ENCODE results near the gene SPATA24. TPM values are rescaled to one million over a fixed set of nuclear protein-coding genes. Genes with fewer than 3 reads are reported as not detected.
"Not testable (repeated sequence)": the region's sequence is repeated elsewhere in the genome, so short reads cannot be mapped to it uniquely, and the experiment has no call there.

Gene SPATA24
- total RNA-seq, 2 experiments from 2014 or later = 4.6 to 5.9 TPM

- H3K27ac Mint-ChIP-seq = no peak overlapping the region
- DNase-seq = no peak
- ChIA-PET POLR2A (interaction anchor here (0.6 kb wide), 1 partner anchor 71 kb away, joined by 4 read pairs; no protein-coding TSS in a partner anchor), CTCF (interaction anchor here (0.6 to 1.1 kb wide), 3 partner anchors 23 to 137 kb away, joined by 3 to 4 read pairs (median 4); no protein-coding TSS in a partner anchor)
- intact Hi-C loops (cut with DNase I, micrococcal nuclease) = loop anchor here in 1 of 2 experiments (10.0 kb wide), 1 partner anchor 544 kb away; no protein-coding TSS in a partner anchor
- H3K36me3 Mint-ChIP-seq (ENCODE audit: low read depth) = peaks cover 38% of the 10 kb centered on the region
- no peak overlapping the region for H3K4me3 Mint-ChIP-seq
- no peaks in the 10 kb centered on the region for H3K9me3 Mint-ChIP-seq (ENCODE audit: low read depth)
- ATAC-seq = no peak
- H3K4me1 Mint-ChIP-seq = peaks cover 17% of the 10 kb centered on the region
- no peaks in the 10 kb centered on the region for H3K27me3 Mint-ChIP-seq
Measured at GRCh38 chr5:139368613-139369012, 35.3 kb downstream of the SPATA24 start.

- Mint-ChIP-seq H3K4me1 (peaks cover 13% of the 10 kb centered on the region), H3K4me3 (no peak overlapping the region), H3K9me3 (ENCODE audit: low read depth) (no peaks in the 10 kb centered on the region), H3K27me3 (no peaks in the 10 kb centered on the region), H3K36me3 (ENCODE audit: low read depth) (peaks cover 33% of the 10 kb centered on the region), H3K27ac (peak overlapping the region; percentile 29)
- no peak for ATAC-seq
- ChIA-PET POLR2A (no interaction called here), CTCF (interaction anchor here (0.8 to 2.1 kb wide), 3 partner anchors 9 to 38 kb away, joined by 3 to 10 read pairs (median 3); partner anchors contain the start of gene PAIP2)
- DNase-seq = no peak
- intact Hi-C loops (cut with DNase I, micrococcal nuclease) = loop anchor here in 1 of 2 experiments (10.0 kb wide), 1 partner anchor 540 kb away; no protein-coding TSS in a partner anchor
Measured at GRCh38 chr5:139364466-139364865, 39.4 kb downstream of the SPATA24 start.

GRCh38 chr5:139363937-139364336, 40.0 kb downstream of the SPATA24 start:
- CTCF ChIA-PET = interaction anchor here (1.3 to 2.1 kb wide), 2 partner anchors 22 to 38 kb away, joined by 3 to 10 read pairs; partner anchors contain the start of gene PAIP2

GRCh38 chr5:139361835-139362429, 42.0 kb downstream of the SPATA24 start:
- DNase-seq (no peak), ATAC-seq (no peak)
- H3K27ac Mint-ChIP-seq = no peak overlapping the region
- ChIA-PET CTCF (interaction anchor here (1.0 kb wide), 2 partner anchors 11 to 28 kb away, joined by 3 read pairs; no protein-coding TSS in a partner anchor), POLR2A (no interaction called here)
- no peak overlapping the region for H3K4me3 Mint-ChIP-seq
- H3K36me3 Mint-ChIP-seq (ENCODE audit: low read depth) = peaks cover 35% of the 10 kb centered on the region
- H3K4me1 Mint-ChIP-seq = peaks cover 20% of the 10 kb centered on the region
- intact Hi-C loops (cut with DNase I, micrococcal nuclease) = loop anchor here in 1 of 2 experiments (10.0 kb wide), 1 partner anchor 537 kb away; no protein-coding TSS in a partner anchor
- no peaks in the 10 kb centered on the region for H3K27me3 Mint-ChIP-seq
- no peaks in the 10 kb centered on the region for H3K9me3 Mint-ChIP-seq (ENCODE audit: low read depth)

More at GRCh38 chr5:139363937-139364336, 40.0 kb downstream of the SPATA24 start:
- Mint-ChIP-seq H3K9me3 (ENCODE audit: low read depth) (no peaks in the 10 kb centered on the region), H3K4me3 (no peak overlapping the region), H3K4me1 (peaks cover 13% of the 10 kb centered on the region), H3K27me3 (no peaks in the 10 kb centered on the region), H3K36me3 (ENCODE audit: low read depth) (peaks cover 33% of the 10 kb centered on the region), H3K27ac (peak overlapping the region; percentile 29)
- POLR2A ChIA-PET = interaction anchor here (0.6 kb wide), 1 partner anchor 27 kb away, joined by 5 read pairs; no protein-coding TSS in a partner anchor
- DNase-seq (no peak), ATAC-seq (peak; percentile 42)
- intact Hi-C loops (cut with DNase I, micrococcal nuclease) = loop anchor here in 1 of 2 experiments (10.0 kb wide), 1 partner anchor 539 kb away; no protein-coding TSS in a partner anchor

GRCh38 chr5:139360384-139360783, 43.5 kb downstream of the SPATA24 start:
- intact Hi-C loops (cut with DNase I, micrococcal nuclease) = loop anchor here in 1 of 2 experiments (10.0 kb wide), 1 partner anchor 536 kb away; no protein-coding TSS in a partner anchor
- Mint-ChIP-seq H3K36me3 (ENCODE audit: low read depth) (peaks cover 25% of the 10 kb centered on the region), H3K27ac (no peak overlapping the region), H3K27me3 (no peaks in the 10 kb centered on the region), H3K9me3 (ENCODE audit: low read depth) (no peaks in the 10 kb centered on the region), H3K4me1 (peaks cover 24% of the 10 kb centered on the region), H3K4me3 (no peak overlapping the region)
- CTCF ChIA-PET = no interaction called here
- no peak for DNase-seq
- POLR2A ChIA-PET = no interaction called here
- ATAC-seq = no peak

- ATAC-seq (no peak), DNase-seq (no peak)
- H3K36me3 Mint-ChIP-seq (ENCODE audit: low read depth) = peaks cover 15% of the 10 kb centered on the region
- no peak overlapping the region for H3K27ac Mint-ChIP-seq
- ChIA-PET CTCF (interaction anchor here (0.7 kb wide), 1 partner anchor 16 kb away, joined by 4 read pairs; the partner anchor contains the start of gene PAIP2), POLR2A (interaction anchor here (0.6 kb wide), 1 partner anchor 10 kb away, joined by 4 read pairs; no protein-coding TSS in a partner anchor)
- intact Hi-C loops (cut with DNase I, micrococcal nuclease) = no loop called here
- H3K27me3 Mint-ChIP-seq = no peaks in the 10 kb centered on the region
- H3K9me3 Mint-ChIP-seq (ENCODE audit: low read depth) = no peaks in the 10 kb centered on the region
- H3K4me3 Mint-ChIP-seq = no peak overlapping the region
- peaks cover 23% of the 10 kb centered on the region for H3K4me1 Mint-ChIP-seq
Measured at GRCh38 chr5:139358064-139358463, 45.8 kb downstream of the SPATA24 start.

GRCh38 chr5:139355900-139356299, 48.0 kb downstream of the SPATA24 start:
- H3K27ac Mint-ChIP-seq; DNase-seq; ATAC-seq; POLR2A ChIA-PET; H3K4me3 Mint-ChIP-seq; H3K9me3 Mint-ChIP-seq (ENCODE audit: low read depth); H3K27me3 Mint-ChIP-seq; intact Hi-C loops (cut with DNase I, micrococcal nuclease): not testable (repeated sequence)
- H3K36me3 Mint-ChIP-seq (ENCODE audit: low read depth) = peaks cover 15% of the 10 kb centered on the region
- CTCF ChIA-PET = interaction anchor here (0.9 to 1.7 kb wide), 3 partner anchors 9 to 18 kb away, joined by 3 to 5 read pairs (median 3); partner anchors contain the start of gene PAIP2
- H3K4me1 Mint-ChIP-seq = peaks cover 26% of the 10 kb centered on the region

- H3K4me1 Mint-ChIP-seq = peaks cover 28% of the 10 kb centered on the region
- no peak overlapping the region for H3K4me3 Mint-ChIP-seq
- H3K27ac Mint-ChIP-seq = no peak overlapping the region
- ChIA-PET CTCF (interaction anchor here (0.7 to 1.3 kb wide), 2 partner anchors 17 to 371 kb away, joined by 3 to 4 read pairs; no protein-coding TSS in a partner anchor), POLR2A (interaction anchor here (0.6 kb wide), 1 partner anchor 9 kb away, joined by 5 read pairs; no protein-coding TSS in a partner anchor)
- H3K9me3 Mint-ChIP-seq (ENCODE audit: low read depth) = no peaks in the 10 kb centered on the region
- H3K36me3 Mint-ChIP-seq (ENCODE audit: low read depth) = peaks cover 15% of the 10 kb centered on the region
- intact Hi-C loops (cut with DNase I, micrococcal nuclease) = no loop called here
- H3K27me3 Mint-ChIP-seq = no peaks in the 10 kb centered on the region
- DNase-seq (no peak), ATAC-seq (no peak)
Measured at GRCh38 chr5:139354186-139354585, 49.7 kb downstream of the SPATA24 start.

GRCh38 chr5:139347863-139348262, 56.0 kb downstream of the SPATA24 start:
- Mint-ChIP-seq H3K36me3 (ENCODE audit: low read depth) (peaks cover 27% of the 10 kb centered on the region), H3K4me1 (peaks cover 52% of the 10 kb centered on the region)
- H3K27me3 Mint-ChIP-seq; intact Hi-C loops (cut with DNase I, micrococcal nuclease); CTCF ChIA-PET; H3K4me3 Mint-ChIP-seq; ATAC-seq; H3K9me3 Mint-ChIP-seq (ENCODE audit: low read depth); DNase-seq; H3K27ac Mint-ChIP-seq: not testable (repeated sequence)
- POLR2A ChIA-PET = interaction anchor here (0.7 kb wide), 4 partner anchors 10 to 99 kb away, joined by 3 to 6 read pairs (median 4); no protein-coding TSS in a partner anchor
